Activated naive CD4-positive, alpha-beta T cell treated with anti-CD3 and anti-CD28 coated beads for 36 hours (primary cell): ENCODE data around the gene SIAE. TPM values are rescaled to one million over a fixed set of nuclear protein-coding genes. Genes with fewer than 3 reads are reported as not detected.

Experiments used
- CTCF ChIA-PET: fragments of 350-600 bp; sonication (Branson Sonifier 250); formaldehyde crosslinking; loops from one replicate; lab custom pipeline; 2021; ENCODE audit warnings: antibody characterized with exemption; lab: Charles Lee
- DNase-seq: peaks from one replicate; pipeline ENCODE4 v3.0.0-alpha.2; 2020
- H3K27ac Mint-ChIP-seq: one replicate; pipeline ENCODE4 v1.8.0; 2021; ENCODE audit warnings: mild to moderate bottlenecking, mixed read lengths
- H3K27me3 Mint-ChIP-seq: one replicate; pipeline ENCODE4 v1.8.0; 2021; ENCODE audit warnings: low read depth, mixed read lengths
- H3K36me3 Mint-ChIP-seq: one replicate; pipeline ENCODE4 v1.8.0; 2021; ENCODE audit warnings: low read depth, mixed read lengths
- H3K4me1 Mint-ChIP-seq: one replicate; pipeline ENCODE4 v1.8.0; 2021; ENCODE audit warnings: low read depth, mixed read lengths
- H3K4me3 Mint-ChIP-seq: one replicate; pipeline ENCODE4 v1.8.0; 2021; ENCODE audit warnings: mild to moderate bottlenecking, moderate library complexity, mixed read lengths
- H3K9me3 Mint-ChIP-seq: one replicate; pipeline ENCODE4 v1.8.0; 2021; ENCODE audit warnings: mixed read lengths
- intact Hi-C: fragments of 100-400 bp; cut with micrococcal nuclease; formaldehyde crosslinking; loops from one replicate; pipeline ENCODE4 v1.15.1; 2023
- total RNA-seq, 2 experiments: library from RNA; stranded (reverse); gene quantifications; one replicate each; pipeline ENCODE4 v1.2.3, GENCODE V29; 2021

Gene SIAE
- total RNA-seq, 2 experiments from 2014 or later: 7.8 to 10.8 TPM

DNA sequence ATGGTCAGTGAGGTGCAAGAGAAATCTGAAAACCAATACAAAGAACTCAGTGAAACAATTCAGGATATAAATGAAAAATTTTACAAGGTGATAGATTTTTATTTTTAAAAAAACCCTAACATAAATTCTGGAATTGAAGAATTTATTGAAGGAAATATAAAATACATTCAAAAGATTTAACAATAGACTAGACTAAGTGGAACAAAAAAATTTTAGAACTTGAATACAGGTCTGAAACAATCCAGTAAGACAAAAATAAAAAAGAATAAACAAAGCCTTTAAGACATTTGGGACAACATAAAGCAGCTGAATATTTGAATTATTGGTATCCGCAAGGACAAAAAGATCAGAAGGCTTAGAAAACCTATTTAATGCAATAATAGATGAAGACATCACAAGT, 8.9 kb upstream of the SIAE start:
- peaks cover 14% of the 10 kb centered on the region for H3K9me3 Mint-ChIP-seq
- DNase-seq: no peak
- H3K4me1 Mint-ChIP-seq: no peaks in the 10 kb centered on the region
- H3K4me3 Mint-ChIP-seq: no peak overlapping the region
- peaks cover 4% of the 10 kb centered on the region for H3K36me3 Mint-ChIP-seq
- intact Hi-C loops: no loop called here
- H3K27me3 Mint-ChIP-seq: no peaks in the 10 kb centered on the region
- CTCF ChIA-PET: interaction anchor here (0.6 kb wide), 1 partner anchor 81 kb away, joined by 4 read pairs; no protein-coding TSS in a partner anchor
- H3K27ac Mint-ChIP-seq: no peak overlapping the region

DNA sequence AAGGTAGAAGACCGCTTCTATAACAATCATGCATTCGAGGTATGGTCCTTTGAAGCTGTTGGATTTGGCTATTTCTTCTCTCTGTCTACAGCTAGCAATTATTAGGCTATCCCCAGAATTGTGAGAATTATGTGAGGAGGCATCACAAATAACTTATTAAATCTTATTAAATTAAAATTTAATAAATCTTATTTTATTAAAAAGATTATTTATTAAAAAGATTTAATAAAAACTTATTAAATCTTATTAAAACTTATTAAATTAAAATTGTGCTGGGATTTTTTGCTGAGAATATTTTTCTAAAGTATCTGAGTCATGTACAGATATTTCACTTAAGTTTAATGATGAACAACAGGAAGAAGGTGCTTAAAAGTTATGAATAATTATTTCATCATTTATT, 7.9 kb upstream of the SIAE start:
- CTCF ChIA-PET: no interaction called here
- Mint-ChIP-seq H3K4me3 (no peak overlapping the region), H3K36me3 (peaks cover 4% of the 10 kb centered on the region), H3K9me3 (peaks cover 14% of the 10 kb centered on the region), H3K27ac (no peak overlapping the region), H3K4me1 (no peaks in the 10 kb centered on the region), H3K27me3 (no peaks in the 10 kb centered on the region)
- intact Hi-C loops: no loop called here
- DNase-seq: no peak

DNA sequence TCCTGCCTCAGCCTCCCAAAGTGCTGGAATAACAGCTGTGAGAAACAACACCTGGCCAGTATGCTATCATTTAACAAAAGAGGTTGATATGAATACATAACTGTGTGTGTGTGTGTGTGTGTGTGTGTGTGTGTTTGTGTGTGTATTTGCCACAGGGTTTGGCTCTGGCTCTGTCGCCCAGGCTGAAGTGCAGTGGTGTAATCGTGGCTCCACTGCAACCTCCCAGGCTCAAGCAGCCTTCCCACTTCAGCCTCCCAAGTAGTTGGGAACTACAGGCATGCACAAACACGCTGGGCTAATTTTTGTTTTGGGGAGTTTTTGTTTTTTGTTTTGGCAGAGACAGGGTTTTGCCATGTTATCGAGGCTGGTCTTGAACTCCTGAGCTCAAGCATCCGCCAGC, 4.9 kb upstream of the SIAE start:
- peaks cover 5% of the 10 kb centered on the region for H3K4me1 Mint-ChIP-seq
- H3K9me3 Mint-ChIP-seq: peaks cover 11% of the 10 kb centered on the region
- no peak overlapping the region for H3K4me3 Mint-ChIP-seq
- peaks cover 4% of the 10 kb centered on the region for H3K36me3 Mint-ChIP-seq
- DNase-seq: no peak
- no peak overlapping the region for H3K27ac Mint-ChIP-seq
- CTCF ChIA-PET: interaction anchor here (0.7 kb wide), 2 partner anchors 119 to 628 kb away, joined by 3 read pairs; no protein-coding TSS in a partner anchor
- intact Hi-C loops: no loop called here
- H3K27me3 Mint-ChIP-seq: no peaks in the 10 kb centered on the region

DNA sequence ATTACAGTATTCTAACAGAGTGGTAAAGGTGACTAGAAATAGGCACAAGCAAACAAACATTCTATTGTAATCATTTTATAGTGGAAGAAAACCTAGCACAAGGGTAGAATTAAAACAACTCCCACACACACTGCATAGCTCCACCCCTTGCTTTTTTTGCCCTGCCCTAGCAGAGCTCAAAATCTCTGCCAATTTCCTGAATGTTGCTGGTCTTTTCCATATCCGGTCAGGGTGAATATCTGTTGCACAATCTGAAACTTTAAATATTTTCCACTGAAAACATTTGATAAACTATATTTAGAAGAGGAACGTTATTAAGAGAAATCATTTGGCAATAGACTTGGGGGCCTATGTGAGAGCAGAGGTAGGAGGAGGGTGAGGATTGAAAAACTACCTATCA, 2.8 kb upstream of the SIAE start:
- Mint-ChIP-seq H3K27me3 (no peaks in the 10 kb centered on the region), H3K4me1 (peaks cover 18% of the 10 kb centered on the region), H3K27ac (no peak overlapping the region), H3K9me3 (peaks cover 4% of the 10 kb centered on the region), H3K4me3 (no peak overlapping the region), H3K36me3 (peaks cover 1% of the 10 kb centered on the region)
- intact Hi-C loops: no loop called here
- CTCF ChIA-PET: interaction anchor here (0.7 to 1.6 kb wide), 2 partner anchors 32 to 116 kb away, joined by 3 read pairs; no protein-coding TSS in a partner anchor
- no peak for DNase-seq

DNA sequence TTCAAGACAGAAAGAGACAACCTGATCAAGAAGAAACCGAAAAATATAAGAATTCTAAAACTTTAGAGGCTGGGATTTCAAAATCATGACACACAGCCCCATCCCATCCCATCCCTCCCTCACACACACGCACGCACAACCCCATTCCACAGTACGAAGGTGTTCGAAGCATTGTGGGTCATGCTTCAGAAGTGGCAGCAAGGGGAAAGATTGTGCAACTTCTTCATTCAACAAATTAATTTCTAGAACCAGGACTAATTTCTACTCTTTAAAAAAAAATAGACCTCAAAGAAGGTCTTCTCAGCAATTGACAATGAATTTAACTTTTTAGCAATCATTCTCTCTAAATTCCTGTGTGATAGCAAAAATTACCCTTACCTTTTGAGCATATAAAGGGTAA, 1.0 kb upstream of the SIAE start:
- peak overlapping the region; percentile 75 for H3K27ac Mint-ChIP-seq
- H3K4me1 Mint-ChIP-seq: peaks cover 26% of the 10 kb centered on the region
- CTCF ChIA-PET: interaction anchor here (2.2 kb wide), 1 partner anchor 72 kb away, joined by 9 read pairs; no protein-coding TSS in a partner anchor
- H3K27me3 Mint-ChIP-seq: no peaks in the 10 kb centered on the region
- H3K4me3 Mint-ChIP-seq: peak overlapping the region; percentile 88
- intact Hi-C loops: loop anchor here (5.0 kb wide), 1 partner anchor 488 kb away; the partner anchor contains the start of gene PKNOX2
- DNase-seq: no peak
- peaks cover 1% of the 10 kb centered on the region for H3K36me3 Mint-ChIP-seq
- H3K9me3 Mint-ChIP-seq: peaks cover 4% of the 10 kb centered on the region

DNA sequence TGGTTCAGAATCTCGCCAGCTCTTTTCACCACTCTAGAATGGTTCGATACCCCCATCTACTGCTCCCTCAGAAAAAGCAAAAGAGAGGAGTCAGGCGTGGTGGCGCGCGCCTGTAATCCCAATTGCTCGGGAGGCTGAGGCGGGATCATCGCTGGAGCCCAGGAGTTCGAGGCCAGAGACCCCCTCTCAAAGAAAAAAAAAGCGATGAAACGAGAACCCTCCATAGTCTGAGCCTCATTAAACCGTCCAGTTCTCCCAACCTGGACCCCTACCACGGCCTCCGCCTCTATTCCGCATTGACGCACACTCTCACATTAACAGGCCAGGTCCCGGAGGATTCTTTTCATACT, 604 bp upstream of the SIAE start:
- no peak for DNase-seq
- peaks cover 1% of the 10 kb centered on the region for H3K36me3 Mint-ChIP-seq
- intact Hi-C loops: loop anchor here (5.0 kb wide), 1 partner anchor 488 kb away; the partner anchor contains the start of gene PKNOX2
- CTCF ChIA-PET: interaction anchor here (1.6 to 2.2 kb wide), 2 partner anchors 73 to 89 kb away, joined by 9 to 10 read pairs; no protein-coding TSS in a partner anchor
- no peaks in the 10 kb centered on the region for H3K27me3 Mint-ChIP-seq
- peaks cover 26% of the 10 kb centered on the region for H3K4me1 Mint-ChIP-seq
- peak overlapping the region; percentile 88 for H3K4me3 Mint-ChIP-seq
- H3K9me3 Mint-ChIP-seq: peaks cover 4% of the 10 kb centered on the region
- peak overlapping the region; percentile 75 for H3K27ac Mint-ChIP-seq

DNA sequence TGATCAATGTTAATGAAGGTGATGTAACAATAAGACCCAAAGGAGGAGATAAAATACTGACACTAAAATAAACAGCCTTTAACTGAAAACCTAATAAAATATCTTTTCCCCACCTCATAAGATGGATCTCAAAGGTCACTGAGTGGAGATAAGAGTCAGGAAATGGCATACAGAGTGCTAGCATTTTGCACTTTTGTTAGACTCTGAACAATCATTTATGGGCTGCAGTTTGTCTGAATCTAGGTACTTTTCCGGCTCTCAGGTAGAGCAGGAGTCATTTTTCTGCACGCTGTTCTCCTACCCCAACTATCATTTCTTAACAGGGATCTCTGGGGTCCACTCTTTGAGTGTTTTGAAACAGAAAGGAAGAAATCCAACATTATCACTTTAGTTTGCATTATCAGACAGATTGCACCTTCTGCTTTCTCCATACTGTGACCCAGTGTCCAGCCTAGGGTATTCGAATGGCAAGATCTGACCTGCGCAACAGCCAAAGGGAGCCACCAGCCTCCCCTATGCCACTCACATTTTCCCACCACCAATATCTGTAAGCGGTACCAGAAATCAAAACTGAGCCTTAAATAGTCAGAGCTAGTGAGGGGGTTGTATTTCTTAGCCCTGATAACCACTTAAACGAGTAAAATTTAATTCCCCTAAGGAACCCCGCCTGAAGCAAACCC, 863 bp downstream of the SIAE start:
- CTCF ChIA-PET: interaction anchor here (1.0 to 4.3 kb wide), 7 partner anchors 72 to 194 kb away, joined by 3 to 83 read pairs (median 9); partner anchors contain the start of gene ESAM
- Mint-ChIP-seq H3K4me3 (peak overlapping the region; percentile 88), H3K27me3 (no peaks in the 10 kb centered on the region), H3K4me1 (peaks cover 26% of the 10 kb centered on the region), H3K27ac (peak overlapping the region; percentile 68), H3K36me3 (peaks cover 1% of the 10 kb centered on the region), H3K9me3 (peaks cover 4% of the 10 kb centered on the region)
- no peak for DNase-seq
- intact Hi-C loops: loop anchor here (1.0 to 5.0 kb wide), 10 partner anchors 50 to 557 kb away; partner anchors contain the start of genes CCDC15, NRGN, PKNOX2 and TBRG1

DNA sequence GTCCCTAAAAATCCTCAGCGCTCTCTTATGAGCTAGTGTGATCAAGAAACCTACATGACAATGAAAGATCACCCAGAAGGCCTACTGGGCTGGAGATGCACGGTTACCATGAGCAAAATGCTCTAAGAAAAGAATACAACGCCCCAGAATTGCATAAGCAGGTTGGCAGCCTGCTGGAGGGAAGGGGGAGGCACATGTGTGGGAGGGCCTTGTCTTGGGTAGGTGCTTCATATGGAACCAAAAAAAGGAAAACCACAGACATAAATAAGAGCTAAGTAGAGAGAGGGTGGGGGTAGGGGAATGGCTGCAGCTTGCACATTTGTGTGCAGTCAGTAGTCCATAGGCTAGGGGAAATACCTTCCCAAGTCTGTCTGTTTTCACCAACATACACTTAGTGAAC, 2.8 kb downstream of the SIAE start:
- no peak overlapping the region for H3K4me3 Mint-ChIP-seq
- peaks cover 26% of the 10 kb centered on the region for H3K4me1 Mint-ChIP-seq
- peaks cover 4% of the 10 kb centered on the region for H3K9me3 Mint-ChIP-seq
- CTCF ChIA-PET: interaction anchor here (1.0 to 4.3 kb wide), 16 partner anchors 26 to 195 kb away, joined by 3 to 83 read pairs (median 14); partner anchors contain the start of genes ESAM, NRGN and ROBO3
- intact Hi-C loops: loop anchor here (5.0 kb wide), 1 partner anchor 492 kb away; the partner anchor contains the start of gene PKNOX2
- DNase-seq: peak; percentile 36
- H3K36me3 Mint-ChIP-seq: peaks cover 1% of the 10 kb centered on the region
- H3K27me3 Mint-ChIP-seq: no peaks in the 10 kb centered on the region
- H3K27ac Mint-ChIP-seq: peak overlapping the region; percentile 1

DNA sequence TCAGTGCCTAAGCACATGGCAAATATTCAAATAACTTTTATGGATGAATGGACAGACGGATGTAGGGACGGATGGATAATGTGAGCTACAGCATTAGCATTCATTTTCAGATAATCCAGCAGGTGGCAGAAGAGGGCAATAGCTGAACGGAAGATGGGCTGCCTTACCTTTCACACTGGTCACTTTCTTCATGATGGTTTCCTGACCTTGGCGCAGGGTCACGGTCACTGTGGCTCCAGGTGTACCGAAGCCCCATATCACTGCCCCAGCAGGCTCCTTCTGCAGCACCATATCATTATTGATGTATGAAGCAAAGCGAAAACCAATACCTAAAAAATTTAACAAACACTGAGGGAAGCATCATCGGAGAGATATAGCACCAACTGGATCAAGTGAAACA, 4.3 kb downstream of the SIAE start:
- no peak overlapping the region for H3K4me3 Mint-ChIP-seq
- intact Hi-C loops: loop anchor here (1.0 to 10.0 kb wide), 8 partner anchors 24 to 476 kb away; partner anchors contain the start of gene MSANTD2
- H3K9me3 Mint-ChIP-seq: peaks cover 4% of the 10 kb centered on the region
- CTCF ChIA-PET: interaction anchor here (0.7 to 4.3 kb wide), 35 partner anchors 9 to 1287 kb away, joined by 3 to 83 read pairs (median 4); partner anchors contain the start of genes ESAM, MSANTD2, NRGN and ROBO3
- H3K27me3 Mint-ChIP-seq: no peaks in the 10 kb centered on the region
- peaks cover 1% of the 10 kb centered on the region for H3K36me3 Mint-ChIP-seq
- peaks cover 21% of the 10 kb centered on the region for H3K4me1 Mint-ChIP-seq
- no peak overlapping the region for H3K27ac Mint-ChIP-seq
- peak; percentile 50 for DNase-seq

DNA sequence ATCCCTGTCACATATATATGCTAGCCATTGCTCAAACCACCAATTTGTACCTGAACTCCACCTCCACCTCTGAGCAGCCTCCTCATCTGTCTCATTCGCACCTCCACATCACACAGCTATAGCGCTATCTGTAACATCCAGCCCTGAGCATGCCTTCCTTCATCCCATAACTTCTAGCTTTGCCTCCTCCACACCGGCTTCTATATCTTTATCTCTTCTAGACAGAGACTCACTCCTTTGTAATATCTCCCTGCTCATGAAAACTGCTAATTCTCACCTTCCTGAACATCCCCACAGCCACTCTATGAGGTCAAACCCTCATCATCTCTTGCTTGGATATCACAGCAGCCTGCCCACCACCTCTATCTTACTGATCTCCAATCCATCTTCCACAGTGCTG, 5.9 kb downstream of the SIAE start:
- CTCF ChIA-PET: interaction anchor here (0.6 to 1.3 kb wide), 3 partner anchors 85 to 199 kb away, joined by 3 to 4 read pairs (median 4); partner anchors contain the start of gene VSIG2
- Mint-ChIP-seq H3K9me3 (peaks cover 4% of the 10 kb centered on the region), H3K36me3 (peaks cover 1% of the 10 kb centered on the region), H3K4me1 (peaks cover 18% of the 10 kb centered on the region), H3K27ac (no peak overlapping the region), H3K27me3 (no peaks in the 10 kb centered on the region), H3K4me3 (no peak overlapping the region)
- no peak for DNase-seq
- intact Hi-C loops: loop anchor here (10.0 kb wide), 1 partner anchor 477 kb away; no protein-coding TSS in a partner anchor

DNA sequence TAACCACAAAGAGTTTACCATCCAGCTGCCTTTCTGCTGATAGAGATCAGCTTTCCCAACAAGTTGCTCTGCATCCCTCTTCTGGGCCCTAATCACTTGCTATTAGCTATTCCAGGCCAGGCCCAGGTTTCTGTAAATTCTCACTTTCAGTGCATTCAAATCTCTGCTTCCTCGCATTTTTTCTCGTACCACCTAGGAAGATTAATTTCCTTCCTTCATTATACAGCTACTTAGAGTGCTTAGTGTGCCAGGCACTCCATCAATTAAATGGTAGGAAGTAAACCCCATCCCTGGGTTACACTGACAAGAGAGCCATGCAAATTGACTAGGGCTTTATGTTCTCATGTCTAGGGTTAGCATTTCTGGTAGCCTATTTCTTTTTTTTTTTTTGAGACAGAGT, 9.7 kb downstream of the SIAE start:
- H3K9me3 Mint-ChIP-seq: no peaks in the 10 kb centered on the region
- H3K27me3 Mint-ChIP-seq: no peaks in the 10 kb centered on the region
- no peak overlapping the region for H3K4me3 Mint-ChIP-seq
- no peak overlapping the region for H3K27ac Mint-ChIP-seq
- H3K36me3 Mint-ChIP-seq: peaks cover 3% of the 10 kb centered on the region
- no peaks in the 10 kb centered on the region for H3K4me1 Mint-ChIP-seq
- CTCF ChIA-PET: interaction anchor here (1.0 to 1.6 kb wide), 4 partner anchors 22 to 202 kb away, joined by 3 to 8 read pairs (median 5); partner anchors contain the start of gene MSANTD2
- DNase-seq: no peak
- intact Hi-C loops: loop anchor here (10.0 kb wide), 1 partner anchor 481 kb away; no protein-coding TSS in a partner anchor

DNA sequence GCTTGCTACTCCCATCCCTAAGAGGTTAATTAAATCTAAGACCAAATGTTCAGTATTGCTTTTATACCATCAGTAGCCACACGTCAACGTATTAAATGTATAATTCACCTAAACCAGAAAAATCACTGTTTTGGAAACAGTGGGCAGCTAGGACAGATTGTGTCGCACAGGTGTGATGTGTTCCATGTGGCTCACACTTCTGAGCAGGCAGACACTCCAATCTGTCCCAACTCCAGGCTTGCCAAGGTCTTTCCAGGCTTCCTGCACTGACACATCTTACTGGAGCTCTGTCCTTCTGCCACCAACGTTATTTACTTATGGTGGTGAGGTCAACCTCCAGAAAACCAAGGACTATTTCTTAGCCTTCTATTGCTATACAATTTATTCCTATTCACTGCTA, 11.4 kb downstream of the SIAE start:
- Mint-ChIP-seq H3K27me3 (no peaks in the 10 kb centered on the region), H3K27ac (no peak overlapping the region), H3K36me3 (peaks cover 4% of the 10 kb centered on the region), H3K4me3 (no peak overlapping the region), H3K4me1 (no peaks in the 10 kb centered on the region), H3K9me3 (no peaks in the 10 kb centered on the region)
- intact Hi-C loops: loop anchor here (10.0 kb wide), 1 partner anchor 483 kb away; no protein-coding TSS in a partner anchor
- DNase-seq: no peak
- CTCF ChIA-PET: interaction anchor here (1.7 kb wide), 1 partner anchor 18 kb away, joined by 5 read pairs; no protein-coding TSS in a partner anchor
